GM19238 (cell line): ENCODE data around the gene FLT3.
"Not testable (repeated sequence)": the region's sequence is repeated elsewhere in the genome, so short reads cannot be mapped to it uniquely, and the experiment has no call there.

Experiments used
- DNase-seq: peaks from one replicate; pipeline ENCODE4 v3.0.0; 2011; ENCODE audit warnings: low spot score; ENCODE audit not compliant: insufficient read length

The FLT3 gene

DNA sequence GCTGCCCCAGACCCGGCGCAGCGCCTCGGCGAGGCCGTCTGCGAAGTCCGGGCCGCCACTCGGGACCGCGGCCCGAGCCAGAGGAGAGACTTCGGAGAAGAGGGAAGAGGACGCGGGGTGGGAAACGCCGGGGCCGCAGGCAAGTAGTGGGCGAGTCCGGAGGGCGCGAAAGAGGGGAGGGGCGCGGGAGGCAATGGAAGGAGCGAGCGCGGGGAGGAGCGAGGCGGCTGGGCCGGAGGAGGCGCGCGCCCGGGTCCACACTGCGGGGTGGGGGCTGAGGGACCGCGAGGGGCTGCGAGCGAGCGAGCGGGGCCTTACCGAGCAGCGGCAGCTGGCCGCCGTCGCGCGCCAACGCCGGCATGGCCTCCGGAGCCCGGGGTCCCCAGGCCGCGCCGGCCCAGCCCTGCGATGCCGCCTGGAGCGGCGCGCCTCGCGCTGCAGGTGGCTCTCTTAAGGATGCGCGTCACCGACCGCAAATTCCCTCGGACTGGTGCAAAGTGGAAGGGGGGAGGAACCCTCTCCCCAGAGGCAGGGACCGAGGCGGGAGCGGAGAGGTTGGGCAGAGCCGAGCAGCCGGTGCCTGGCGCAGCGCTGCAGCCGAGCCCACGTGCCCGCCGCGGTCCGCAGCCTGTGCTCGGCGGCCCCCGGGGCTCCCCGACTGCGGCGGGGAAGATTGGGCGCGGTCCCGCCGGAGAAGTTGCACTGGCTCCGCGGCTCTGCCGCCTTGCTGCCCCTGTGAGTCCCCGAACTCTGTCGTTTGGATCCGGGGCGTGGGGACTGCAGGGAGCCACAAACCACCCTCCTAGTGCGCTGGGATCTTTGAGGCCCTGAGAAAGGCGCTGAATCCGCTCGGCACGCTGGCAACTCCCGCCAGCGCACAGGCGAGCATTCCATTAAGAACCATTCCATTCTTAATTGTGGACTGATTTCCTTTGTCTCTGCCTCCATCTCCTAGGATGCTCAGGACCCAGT lies at the start of gene FLT3:
Gene FLT3, minus strand, starts transcription at position 427 of the 972 bp plus-strand sequence. Its CDS starts 66 bp downstream, at position 361.
- DNase-seq, result peak; percentile 44

- no peak for DNase-seq
These were observed 47.1 kb upstream of the FLT3 start for GRCh38 chr13:28147495-28147894.

GRCh38 chr13:28145049-28145448 lies 44.7 kb upstream of the FLT3 start:
- no peak for DNase-seq

DNA sequence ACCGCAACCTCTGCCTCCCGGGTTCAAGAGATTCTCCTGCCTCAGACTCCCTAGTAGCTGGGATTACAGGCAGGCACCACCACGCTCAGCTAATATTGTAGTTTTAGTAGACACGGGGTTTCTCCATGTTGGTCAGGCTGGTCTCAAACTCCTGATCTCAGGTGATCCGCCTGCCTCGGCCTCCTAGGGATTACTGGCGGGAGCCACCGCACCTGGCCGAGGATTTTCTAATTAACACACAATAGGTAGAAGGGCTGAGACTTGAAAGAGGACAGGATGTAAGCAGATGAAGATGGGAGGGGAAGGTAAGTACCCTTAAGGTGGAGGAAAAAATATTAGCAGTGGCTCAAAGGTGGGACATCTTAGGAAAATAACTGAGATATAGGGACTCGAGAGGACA lies 41.2 kb upstream of the FLT3 start:
- not testable (repeated sequence) for DNase-seq

DNA sequence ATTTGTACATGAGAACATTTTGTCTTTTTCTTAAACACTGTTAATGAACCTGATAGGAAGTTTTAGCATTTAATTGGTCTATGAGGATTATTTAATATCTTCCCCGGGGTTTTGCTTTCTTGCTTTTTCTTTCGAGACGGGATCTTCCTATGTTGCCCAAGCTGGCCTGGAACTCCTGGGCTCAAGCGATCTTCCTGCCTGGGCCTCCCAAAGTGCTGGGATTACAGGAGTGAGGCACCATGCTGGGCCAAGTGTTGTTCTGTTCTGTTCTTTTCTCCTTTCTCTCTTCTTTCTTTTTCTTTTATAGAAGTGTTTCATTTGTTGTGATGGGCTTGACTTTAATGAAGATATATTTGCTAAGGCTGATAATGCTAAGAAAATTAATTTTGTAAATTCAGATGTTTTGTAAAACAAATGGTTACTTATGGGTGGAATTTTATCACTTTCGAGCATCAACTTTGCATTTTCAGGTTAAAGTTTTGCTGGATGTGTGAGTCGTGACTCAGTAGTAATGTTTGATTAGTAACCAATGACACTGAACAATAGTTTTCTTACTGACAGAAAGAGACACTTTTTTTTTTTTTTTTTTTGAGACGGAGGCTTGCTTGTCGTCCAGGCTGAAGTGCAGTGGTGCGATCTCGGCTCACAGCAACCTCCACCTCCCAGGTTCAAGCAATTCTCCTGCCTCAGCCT lies 40.2 kb upstream of the FLT3 start:
- no peak for DNase-seq

DNA sequence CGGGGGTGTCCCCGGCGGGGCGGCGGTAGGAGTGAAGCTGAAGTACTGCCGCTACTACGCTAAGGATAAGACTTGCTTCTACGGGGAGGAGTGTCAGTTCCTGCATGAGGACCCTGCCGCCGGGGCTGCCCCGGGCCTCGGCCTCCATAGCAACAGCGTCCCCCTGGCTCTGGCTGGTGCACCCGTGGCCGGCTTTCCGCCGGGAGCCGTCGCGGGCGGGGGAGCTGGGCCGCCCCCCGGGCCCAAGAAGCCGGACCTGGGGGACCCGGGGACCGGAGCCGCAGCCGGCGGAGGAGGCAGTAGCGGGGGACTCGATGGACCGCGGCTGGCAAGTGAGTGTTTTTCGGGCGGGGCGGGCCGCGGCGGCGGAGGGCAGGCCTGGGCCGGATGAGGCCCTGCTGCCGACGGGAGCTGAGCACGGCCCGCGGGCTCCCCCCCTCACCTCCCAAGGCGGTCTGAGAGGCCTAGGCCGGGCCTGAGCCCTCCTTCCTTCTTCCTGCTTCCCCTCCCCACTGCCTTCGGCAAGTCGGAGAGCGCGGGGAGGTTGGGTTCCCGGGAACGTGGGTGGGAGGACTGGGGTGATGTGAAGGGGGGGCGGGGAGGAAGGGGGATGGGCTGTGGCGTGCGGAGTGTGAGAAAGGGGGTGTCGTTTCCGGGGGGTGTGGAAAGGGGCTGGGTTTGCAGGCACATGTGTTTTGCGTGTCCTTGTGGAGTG lies 38.5 kb upstream of the FLT3 start:
- DNase-seq, result peak; percentile 70

DNA sequence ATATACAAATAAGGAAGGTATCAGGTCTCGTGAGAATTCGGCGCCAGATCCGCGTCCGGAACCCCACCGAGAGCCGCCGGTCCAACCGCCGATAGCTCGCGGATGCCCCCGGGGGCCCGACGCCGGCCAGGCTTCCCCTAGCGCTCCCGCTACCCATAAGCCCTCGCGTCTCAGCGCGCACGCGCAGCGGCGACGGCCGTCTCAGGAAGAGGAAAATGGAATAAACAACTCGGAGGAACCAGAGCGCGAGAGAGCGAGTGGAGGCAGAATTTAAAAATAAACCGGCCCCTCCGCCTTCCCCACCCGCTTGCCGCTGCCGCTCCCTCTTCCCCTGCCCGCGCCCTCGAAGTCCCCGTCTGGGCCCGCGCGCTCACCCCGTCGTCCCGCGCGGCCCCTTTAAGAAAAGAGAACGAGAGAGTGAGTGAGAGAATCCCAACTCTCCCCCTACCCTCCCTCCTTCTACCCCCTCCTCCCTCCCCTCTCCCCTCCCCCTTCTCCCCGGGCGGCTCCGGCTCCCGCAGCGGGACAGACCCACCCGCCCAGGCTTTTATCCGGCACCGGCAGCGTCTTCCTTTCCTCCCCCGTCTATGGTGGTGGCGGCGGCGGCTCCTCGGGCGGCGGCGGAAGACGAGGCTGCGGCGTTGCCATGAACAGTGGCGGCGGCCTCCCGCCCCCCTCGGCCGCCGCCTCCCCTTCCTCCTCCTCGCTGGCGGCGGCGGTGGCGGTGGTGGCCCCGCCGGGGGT lies 37.8 kb upstream of the FLT3 start, which contains the start of gene PAN3:
Gene PAN3, plus strand, starts transcription at position 534 of the 744 bp plus-strand sequence. Its CDS starts 113 bp downstream, at position 647.
- DNase-seq, result peak; percentile 73

GRCh38 chr13:28137596-28137995 lies 37.2 kb upstream of the FLT3 start:
- no peak for DNase-seq

DNA sequence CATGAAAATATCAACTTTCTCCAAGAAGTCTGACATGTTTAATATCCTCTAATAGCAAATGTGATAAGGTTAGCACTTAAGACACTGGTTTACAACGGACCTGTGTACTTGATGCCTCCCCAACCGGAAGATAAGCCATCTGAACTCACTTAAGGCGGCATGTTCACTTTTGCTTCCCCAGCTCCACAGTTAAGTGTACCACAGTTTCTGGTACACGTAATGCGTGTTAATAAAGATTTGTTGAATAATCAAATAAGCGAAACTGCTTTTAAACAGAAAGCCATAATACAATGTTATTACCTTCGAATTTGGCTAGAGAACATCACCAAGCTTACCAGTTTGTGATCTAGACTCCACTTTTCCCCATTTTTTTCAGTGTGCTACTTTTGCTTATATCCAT lies 36.5 kb upstream of the FLT3 start:
- DNase-seq, result no peak

- no peak for DNase-seq
These were observed 31.3 kb upstream of the FLT3 start for GRCh38 chr13:28131646-28132045.

- no peak for DNase-seq
These were observed 29.7 kb upstream of the FLT3 start for GRCh38 chr13:28129911-28130693.

DNA sequence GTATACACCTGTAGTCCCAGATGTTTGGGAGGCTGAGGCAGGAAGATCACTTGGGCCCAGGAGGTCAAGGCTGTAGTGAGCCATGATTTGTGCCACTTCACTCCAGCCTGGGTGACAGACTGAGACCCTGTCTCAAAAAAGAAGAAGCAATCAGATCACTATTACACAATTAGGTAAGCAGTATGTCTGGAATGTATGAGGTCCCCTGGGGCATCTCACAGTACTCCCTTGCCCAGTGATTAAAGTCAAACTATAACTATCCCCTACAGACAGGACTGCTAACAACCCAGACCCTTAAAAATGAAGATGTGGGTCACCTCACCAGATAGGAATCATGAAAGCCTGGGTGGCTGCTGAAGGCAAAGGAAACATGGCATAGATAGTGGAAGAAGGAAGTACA lies 28.6 kb upstream of the FLT3 start:
- no peak for DNase-seq

- no peak for DNase-seq
These were observed 27.7 kb upstream of the FLT3 start for GRCh38 chr13:28128030-28128429.

DNA sequence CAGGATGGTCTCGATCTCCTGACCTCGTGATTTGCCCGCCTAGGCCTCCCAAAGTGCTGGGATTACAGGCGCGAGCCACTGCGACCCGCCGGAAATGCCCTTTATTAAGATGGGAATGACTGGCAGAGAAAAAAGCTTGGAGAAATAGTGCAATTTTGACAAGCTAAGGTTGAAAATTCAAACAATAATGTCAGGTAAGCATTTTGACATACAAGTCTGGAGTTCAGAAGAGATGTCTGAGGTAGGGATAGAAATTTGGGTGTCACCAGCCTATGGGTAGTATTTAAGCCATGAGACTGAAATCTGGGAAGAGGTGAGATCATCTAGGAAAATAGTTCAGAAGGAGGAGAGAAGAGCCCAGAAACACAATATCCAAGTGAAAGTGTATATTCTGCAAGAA lies 20.8 kb upstream of the FLT3 start:
- no peak for DNase-seq

DNA sequence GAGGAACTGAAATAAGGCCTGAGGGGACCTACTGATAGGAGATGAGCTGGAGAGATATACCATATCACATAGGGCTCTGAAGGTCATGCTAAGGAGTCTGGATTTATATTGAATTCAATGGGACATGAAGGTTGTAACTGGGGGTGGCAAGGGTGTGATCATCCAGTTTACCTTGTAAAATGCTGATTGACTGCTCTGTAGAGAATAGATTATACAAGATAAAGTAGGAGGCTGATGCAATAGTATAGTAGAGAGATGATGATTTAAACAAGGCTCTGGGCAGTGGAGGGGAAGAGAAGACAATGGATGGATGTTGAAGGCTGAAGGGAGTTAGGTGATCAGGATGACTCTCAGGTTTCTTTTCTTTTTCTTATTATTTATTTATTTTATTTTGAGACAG lies 19.9 kb upstream of the FLT3 start:
- DNase-seq, result no peak

DNA sequence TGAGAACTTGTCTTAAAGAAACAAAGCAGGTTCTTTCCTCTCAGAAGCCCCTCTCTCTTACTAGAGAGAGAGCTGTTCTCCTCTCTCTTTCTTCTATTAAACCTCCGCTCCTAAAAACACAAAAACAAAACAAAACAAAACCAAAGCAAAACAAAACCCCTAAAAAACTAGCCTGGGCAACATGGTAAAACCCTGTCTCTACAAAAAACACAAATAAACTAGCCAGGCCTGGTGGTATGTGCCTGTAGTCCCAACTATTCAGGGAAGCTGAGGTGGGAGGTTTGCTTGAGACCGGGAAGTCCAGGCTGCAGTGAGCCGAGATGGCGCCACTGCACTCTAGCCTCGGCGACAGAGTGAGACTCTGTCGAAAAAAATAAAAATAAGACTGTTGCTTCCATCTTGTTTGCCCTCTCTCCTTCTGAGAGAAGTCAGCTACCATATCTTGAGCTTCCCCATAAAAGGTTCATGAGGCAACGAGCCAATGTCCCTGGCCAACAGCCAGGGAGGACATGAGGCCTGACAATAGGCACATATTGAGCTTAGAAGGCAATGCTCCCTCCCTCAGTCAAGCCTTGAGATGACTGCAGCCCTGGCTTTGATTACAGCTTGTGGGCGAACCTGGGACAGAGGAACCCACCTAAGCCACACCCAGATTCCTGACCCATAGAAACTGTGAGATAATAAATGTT lies 17.5 kb upstream of the FLT3 start:
- DNase-seq, result no peak

DNA sequence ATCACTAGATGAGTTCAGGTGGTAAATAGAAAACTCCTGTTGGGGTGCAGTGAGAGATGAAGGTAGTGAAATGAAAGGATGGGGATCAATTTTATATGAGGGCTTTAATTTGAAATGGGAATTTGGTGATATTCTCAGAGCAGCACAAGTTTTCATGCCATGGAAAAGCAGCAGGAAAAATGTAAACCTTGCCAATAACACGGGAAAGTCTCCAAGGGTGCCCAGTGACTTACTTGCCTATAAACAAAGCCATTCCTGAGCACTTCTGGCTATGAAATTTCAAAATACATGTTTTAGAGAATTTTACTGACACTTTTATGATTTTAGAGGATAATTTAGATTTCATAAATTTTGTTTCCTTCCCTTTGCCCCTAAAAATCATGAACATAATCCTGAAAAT lies 16.4 kb upstream of the FLT3 start:
- no peak for DNase-seq

GRCh38 chr13:28110414-28110813 lies 10.0 kb upstream of the FLT3 start:
- DNase-seq, result no peak

GRCh38 chr13:28106976-28107375 lies 6.6 kb upstream of the FLT3 start:
- no peak for DNase-seq

- not testable (repeated sequence) for DNase-seq
These were observed 1.5 kb upstream of the FLT3 start for GRCh38 chr13:28101886-28102285.
